ENCODE results near the gene GLRA3. TPM values are rescaled to one million over a fixed set of nuclear protein-coding genes. Genes with fewer than 3 reads are reported as not detected.

The GLRA3 gene
- total and polyA plus RNA-seq, 2 of the 8 experiments (the other 6 are each of a cell fraction or from before 2014, with no cell fraction given): 0.02 TPM; not detected in 1

- Histone ChIP-seq H3K27ac (ENCODE audit: low read depth, low read length) (no peak overlapping the region), H2BK12ac (ENCODE audit: low read depth, low read length) (no peak overlapping the region), H2AFZ (ENCODE audit: low read length) (no peak overlapping the region), H3K4ac (replicated peaks; ENCODE audit: insufficient read length, low read depth, low read length) (no peak overlapping the region), H2BK20ac (ENCODE audit: low read length) (no peak overlapping the region), H3K18ac (ENCODE audit: extremely low read depth, low read length) (no peak overlapping the region), H4K8ac (ENCODE audit: extremely low read depth, insufficient read depth, low read length) (no peak overlapping the region), H3K14ac (ENCODE audit: insufficient read length) (no peak overlapping the region), H3K23me2 (ENCODE audit: low read depth, low read length) (no peaks in the 10 kb centered on the region), H2BK120ac (replicated peaks; ENCODE audit: low read depth, low read length) (no peak overlapping the region), H4K5ac (ENCODE audit: insufficient read length, low read depth, low read length) (no peak overlapping the region), H4K91ac (replicated peaks; ENCODE audit: insufficient read length, low read length) (no peak overlapping the region), H3K4me2 (ENCODE audit: insufficient read depth in 1 of 2, low read depth in 2 of 2, low read length in 2 of 2) (no peak overlapping the region), H3K79me2 (ENCODE audit: control insufficient read depth in 1 of 2, insufficient read depth in 2 of 2, low read length in 2 of 2) (no peaks in the 10 kb centered on the region), H4K20me1 (replicated peaks in 1 of 2; ENCODE audit: control insufficient read depth in 1 of 2, insufficient read depth in 2 of 2, low read length in 2 of 2) (no peaks in the 10 kb centered on the region), H3K4me3 (ENCODE audit: extremely low read depth in 1 of 4, insufficient read depth in 2 of 4, low read depth in 3 of 4, low read length in 4 of 4) (no peak overlapping the region), H3K79me1 (ENCODE audit: low read depth, low read length) (no peaks in the 10 kb centered on the region), H3K4me1 (replicated peaks in 1 of 4; ENCODE audit: control insufficient read depth in 3 of 4, insufficient read depth in 4 of 4, low read length in 3 of 4) (no peaks in the 10 kb centered on the region), H3K9me3 (ENCODE audit: insufficient read depth in 2 of 2, low read depth in 1 of 2, low read length in 1 of 2) (no peaks in the 10 kb centered on the region), H3K56ac (replicated peaks; ENCODE audit: insufficient read length, low read depth, low read length) (no peak overlapping the region), H3K36me3 (ENCODE audit: control insufficient read depth in 2 of 4, insufficient read depth in 4 of 4, low read length in 3 of 4) (no peaks in the 10 kb centered on the region), H3K27me3 (replicated peaks in 1 of 4; ENCODE audit: control insufficient read depth in 3 of 4, extremely low read depth in 1 of 4, insufficient read depth in 3 of 4, low read length in 3 of 4) (no peaks in the 10 kb centered on the region), H2BK5ac (ENCODE audit: low read depth, low read length) (no peak overlapping the region), H2AK5ac (ENCODE audit: low read depth, low read length) (no peak overlapping the region), H2BK15ac (ENCODE audit: low read length) (no peak overlapping the region), H3K9ac (replicated peaks in 1 of 4; ENCODE audit: extremely low read depth in 1 of 4, low read depth in 3 of 4, low read length in 3 of 4) (no peak overlapping the region), H3K23ac (ENCODE audit: insufficient read length) (no peak overlapping the region)
- WGBS, 2 experiments (ENCODE audit: extremely low coverage in 1 of 2, insufficient coverage in 1 of 2, insufficient read length in 1 of 2, insufficient replicate concordance in 2 of 2, low coverage in 1 of 2, low lambda C conversion rate in 2 of 2, missing lambda C conversion rate in 1 of 2): 95% methylated on average over 1 of the region's 1 CpG; no CpG with 5 or more reads in 1 of the 2 experiments
- FAIRE-seq (no peak), DNase-seq (ENCODE audit: low read depth in 1 of 2, low spot score in 2 of 2) (no peak)
- CTCF ChIA-PET (ENCODE audit: partially characterized antibody): interaction anchor here (0.8 to 1.1 kb wide), 3 partner anchors 9 to 210 kb away, joined by 3 to 4 read pairs (median 3); no protein-coding TSS in a partner anchor
- POLR2A ChIA-PET (ENCODE audit: partially characterized antibody): no interaction called here
- no peak for TF ChIP-seq BCL11A (IDR thresholded peaks at IDR 0.05; ENCODE audit: low read depth in 2 of 2, low read length in 2 of 2)
These were observed 232.5 kb downstream of the GLRA3 start for GRCh38 chr4:174596513-174596912.

Data from H1 (cell line).